HEK293 (cell line): ENCODE data around the gene FHIT.

ENCODE experiments used
- CTCF ChIP-seq: fragments of 450-650 bp; formaldehyde crosslinking; IDR thresholded peaks from 2 replicates; pipeline ENCODE4 v1.5.1; 2016; ENCODE audit warnings: missing biosample characterization, missing genetic modification characterization
- TCF7L2 ChIP-seq: IDR thresholded peaks from 2 replicates; pipeline ENCODE4 v1.6.1; 2011; ENCODE audit warnings: low read depth, mild to moderate bottlenecking, inconsistent platforms, low read length, moderate library complexity, borderline replicate concordance
- ZBTB10 ChIP-seq: fragments of 450-650 bp; formaldehyde crosslinking; IDR thresholded peaks from 2 replicates; pipeline ENCODE4 v1.5.1; 2016; ENCODE audit warnings: missing biosample characterization, missing genetic modification characterization
- ZNF146 ChIP-seq: fragments of 450-650 bp; formaldehyde crosslinking; IDR thresholded peaks from 2 replicates; pipeline ENCODE4 v1.5.1; 2016; ENCODE audit warnings: missing biosample characterization, missing genetic modification characterization
- ZNF354C ChIP-seq: fragments of 450-650 bp; formaldehyde crosslinking; IDR thresholded peaks from 2 replicates; pipeline ENCODE4 v1.5.1; 2016; ENCODE audit warnings: missing biosample characterization, missing genetic modification characterization, low read depth, borderline replicate concordance
- ZNF473 ChIP-seq: fragments of 450-650 bp; formaldehyde crosslinking; IDR thresholded peaks from 2 replicates; pipeline ENCODE4 v1.5.1; 2017; ENCODE audit warnings: missing biosample characterization, missing genetic modification characterization
- ZNF776 ChIP-seq: fragments of 450-650 bp; formaldehyde crosslinking; IDR thresholded peaks from 2 replicates; pipeline ENCODE4 v1.5.0; 2017; ENCODE audit warnings: missing biosample characterization, missing genetic modification characterization, borderline replicate concordance

- TF ChIP-seq TCF7L2 = no peak
- TF ChIP-seq ZNF354C (tag by site-specific recombination) = no peak
- TF ChIP-seq ZNF776 (tag by site-specific recombination) = no peak
- TF ChIP-seq ZNF473 (tag by site-specific recombination) = no peak
- TF ChIP-seq ZBTB10 (tag by site-specific recombination) = no peak
- no peak for TF ChIP-seq CTCF (tag by site-specific recombination)
- TF ChIP-seq ZNF146 = no peak
These were observed 394.8 kb downstream of the FHIT start for GRCh38 chr3:60856257-60857046.
